MM.1S (cell line): Measurements from ENCODE around the gene CPEB3.

ENCODE experiments used
- DNase-seq: peaks from one replicate; pipeline ENCODE4 v3.0.0-alpha.2; 2015
- H2AFZ ChIP-seq: fragments of 300-600 bp; sonication (generic); 2 replicates; pipeline ENCODE4 v1.6.0; 2016; ENCODE audit warnings: antibody characterized with exemption, low read length
- H3F3A ChIP-seq: fragments of 300-600 bp; sonication (generic); 2 replicates; pipeline ENCODE4 v1.6.1; 2016; ENCODE audit warnings: mild to moderate bottlenecking, antibody characterized with exemption, low read length, moderate library complexity, mixed read lengths; ENCODE audit not compliant: insufficient read depth
- H3K27ac ChIP-seq: fragments of 300-600 bp; sonication (generic); 2 replicates; pipeline ENCODE4 v1.5.1; 2016; ENCODE audit warnings: mild to moderate bottlenecking, low read length
- H3K27me3 ChIP-seq: fragments of 300-600 bp; sonication (generic); replicated peaks from 2 replicates; pipeline ENCODE4 v1.6.0; 2016; ENCODE audit warnings: low read length; ENCODE audit not compliant: insufficient read depth
- H3K36me3 ChIP-seq: fragments of 300-600 bp; sonication (generic); replicated peaks from 2 replicates; pipeline ENCODE4 v1.6.1; 2016; ENCODE audit warnings: mild to moderate bottlenecking, low read length, mixed read lengths; ENCODE audit not compliant: insufficient read depth
- H3K4me1 ChIP-seq: fragments of 300-600 bp; sonication (generic); 2 replicates; pipeline ENCODE4 v1.6.1; 2016; ENCODE audit warnings: low read length, mixed read lengths
- H3K4me2 ChIP-seq: fragments of 300-600 bp; sonication (generic); 2 replicates; pipeline ENCODE4 v1.6.0; 2016; ENCODE audit warnings: low read depth, low read length
- H3K4me3 ChIP-seq: fragments of 300-600 bp; sonication (generic); 2 replicates; pipeline ENCODE4 v1.5.1; 2016; ENCODE audit warnings: low read length, mixed read lengths
- H3K79me2 ChIP-seq: fragments of 300-600 bp; sonication (generic); 2 replicates; pipeline ENCODE4 v1.6.1; 2016; ENCODE audit warnings: mixed run types, low read length, mixed read lengths
- H3K9ac ChIP-seq: fragments of 300-600 bp; sonication (generic); 2 replicates; pipeline ENCODE4 v1.6.1; 2016; ENCODE audit warnings: low read length, mixed read lengths
- H3K9me2 ChIP-seq: fragments of 300-600 bp; sonication (generic); replicated peaks from 2 replicates; pipeline ENCODE4 v1.6.1; 2016; ENCODE audit warnings: mild to moderate bottlenecking, low read length, mixed read lengths; ENCODE audit not compliant: insufficient read depth
- H3K9me3 ChIP-seq: fragments of 300-600 bp; sonication (generic); replicated peaks from 2 replicates; pipeline ENCODE4 v1.6.1; 2016; ENCODE audit warnings: mild to moderate bottlenecking, low read length, mixed read lengths; ENCODE audit not compliant: insufficient read depth
- H4K20me1 ChIP-seq: fragments of 300-600 bp; sonication (generic); 2 replicates; pipeline ENCODE4 v1.6.1; 2016; ENCODE audit warnings: mild to moderate bottlenecking, low read length, moderate library complexity, mixed read lengths; ENCODE audit not compliant: insufficient read depth
- CTCF ChIP-seq: fragments of 300-600 bp; sonication (generic); IDR thresholded peaks from 2 replicates; pipeline ENCODE4 v1.5.1; 2016; ENCODE audit warnings: antibody characterized with exemption, low read length, mixed read lengths
- EZH2 ChIP-seq: fragments of 300-600 bp; sonication (generic); optimal IDR thresholded peaks from 2 replicates; pipeline ENCODE3; 2017; ENCODE audit warnings: low read depth, mild to moderate bottlenecking, antibody characterized with exemption, low read length, mixed read lengths
- EZH2phosphoT487 ChIP-seq: fragments of 300-600 bp; sonication (generic); IDR thresholded peaks from 2 replicates; pipeline ENCODE4 v1.6.1; 2018; ENCODE audit warnings: antibody characterized with exemption, low read length

The CPEB3 gene

GRCh38 chr10:92014620-92015019, 276.3 kb downstream of the CPEB3 start:
- Histone ChIP-seq H3K4me2 (no peak overlapping the region), H3K36me3 (peaks cover 15% of the 10 kb centered on the region; the same call in 1 of the 2 replicates), H3K4me1 (no peaks in the 10 kb centered on the region), H4K20me1 (no peaks in the 10 kb centered on the region), H2AFZ (no peak overlapping the region), H3F3A (0 out of 2 replicates have a peak, but pooled peaks cover 2% of the 10 kb centered on the region), H3K4me3 (no peak overlapping the region), H3K9ac (no peak overlapping the region), H3K9me3 (no peaks in the 10 kb centered on the region), H3K79me2 (no peaks in the 10 kb centered on the region), H3K27me3 (no peaks in the 10 kb centered on the region), H3K9me2 (no peaks in the 10 kb centered on the region), H3K27ac (no peak overlapping the region)
- DNase-seq: no peak
- TF ChIP-seq CTCF (no peak), EZH2 (no peak), EZH2phosphoT487 (no peak)

GRCh38 chr10:92011560-92012214, 279.2 kb downstream of the CPEB3 start:
- no peaks in the 10 kb centered on the region for H4K20me1 ChIP-seq
- H2AFZ ChIP-seq: no peak overlapping the region
- TF ChIP-seq CTCF: no peak
- no peak for TF ChIP-seq EZH2phosphoT487
- no peak for TF ChIP-seq EZH2
- no peak overlapping the region for H3K4me3 ChIP-seq
- 0 out of 2 replicates have a peak, but pooled peaks cover 2% of the 10 kb centered on the region for H3F3A ChIP-seq
- H3K4me1 ChIP-seq: no peaks in the 10 kb centered on the region
- no peaks in the 10 kb centered on the region for H3K27me3 ChIP-seq
- H3K4me2 ChIP-seq: no peak overlapping the region
- H3K27ac ChIP-seq: no peak overlapping the region
- no peaks in the 10 kb centered on the region for H3K9me3 ChIP-seq
- H3K36me3 ChIP-seq: peaks cover 10% of the 10 kb centered on the region; the same call in 1 of the 2 replicates
- H3K9me2 ChIP-seq: no peaks in the 10 kb centered on the region
- no peaks in the 10 kb centered on the region for H3K79me2 ChIP-seq
- DNase-seq: no peak
- no peak overlapping the region for H3K9ac ChIP-seq

DNA sequence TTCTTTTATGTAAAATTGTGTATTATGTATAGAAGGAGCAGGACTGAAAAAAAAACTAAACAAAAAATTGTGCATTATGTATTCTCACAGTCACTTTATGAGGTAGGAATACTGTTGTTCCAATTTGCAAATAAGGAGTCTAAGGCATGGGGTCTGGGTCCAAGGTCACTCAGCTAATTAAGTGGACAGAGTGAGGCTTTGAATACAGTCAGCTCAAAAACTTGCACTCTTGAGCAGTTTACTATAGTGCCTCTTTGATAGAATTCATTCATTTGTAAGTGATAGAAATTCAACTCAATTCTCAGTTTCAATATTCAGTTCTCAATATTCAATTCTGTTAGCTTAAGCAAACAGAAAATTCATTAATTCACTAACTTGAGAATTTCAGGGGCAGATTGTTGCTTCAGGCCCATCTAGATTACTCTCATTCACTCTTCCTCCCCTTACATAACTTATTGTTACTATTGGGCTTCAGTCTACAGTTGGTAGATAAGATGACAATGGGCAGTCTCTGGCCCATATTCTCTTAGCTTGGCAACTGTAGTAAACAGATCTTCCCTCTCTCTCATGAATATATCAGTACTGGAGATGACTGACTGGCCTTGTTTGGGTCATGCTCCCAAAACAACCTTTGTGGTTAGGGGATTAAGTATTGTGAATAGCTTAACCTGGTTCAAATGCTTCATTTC, 280.7 kb downstream of the CPEB3 start:
- no peaks in the 10 kb centered on the region for H4K20me1 ChIP-seq
- no peaks in the 10 kb centered on the region for H3K9me3 ChIP-seq
- peaks cover 10% of the 10 kb centered on the region; the same call in 1 of the 2 replicates for H3K36me3 ChIP-seq
- H3K27ac ChIP-seq: no peak overlapping the region
- H3K4me2 ChIP-seq: no peak overlapping the region
- no peak for DNase-seq
- no peaks in the 10 kb centered on the region for H3K27me3 ChIP-seq
- H3K9me2 ChIP-seq: no peaks in the 10 kb centered on the region
- 0 out of 2 replicates have a peak, but pooled peaks cover 2% of the 10 kb centered on the region for H3F3A ChIP-seq
- no peak for TF ChIP-seq EZH2
- TF ChIP-seq EZH2phosphoT487: no peak
- TF ChIP-seq CTCF: no peak
- H3K79me2 ChIP-seq: no peaks in the 10 kb centered on the region
- H2AFZ ChIP-seq: no peak overlapping the region
- no peaks in the 10 kb centered on the region for H3K4me1 ChIP-seq
- no peak overlapping the region for H3K9ac ChIP-seq
- no peak overlapping the region for H3K4me3 ChIP-seq
